Measurements from ENCODE around the gene LRRC40.
A peak's percentile ranks its signal among the peaks of the same experiment; 100 is the strongest.

Gene LRRC40
- long read RNA-seq, transcript LRRC40-201 (15 exons, 2,884 nt) = major isoform, 222 of 268 reads
- long read RNA-seq, partial matches to known transcripts = 9 of 268 reads
- long read RNA-seq, other reads (novel, unspliced or antisense) = 37 of 268 reads

GRCh38 chr1:70205434-70206118 is at the start of gene LRRC40:
TSS of gene LRRC40 (minus strand) at chr1:70205579. CDS start at chr1:70205540, 39 bp downstream.
- Histone ChIP-seq H3K27ac (replicated peaks) (peak within 1 kb of the TSS; percentile 90), H3K4me3 (replicated peaks; ENCODE audit: insufficient read depth, low read length) (peak within 1 kb of the TSS; percentile 80), H3K27me3 (ENCODE audit: insufficient read depth, poor library complexity, severe bottlenecking) (no peaks in the 10 kb centered on the region)
- peak; percentile 86; the same call in 1 of the 2 replicates for TF ChIP-seq POLR2AphosphoS5 (IDR thresholded peaks at IDR 0.05; ENCODE audit: low read depth)
- no peak for TF ChIP-seq CTCF (IDR thresholded peaks at IDR 0.05; ENCODE audit: insufficient read depth, low read length)
- TF ChIP-seq GABPA (IDR thresholded peaks at IDR 0.05; ENCODE audit: low read depth) = no peak
- no peak for TF ChIP-seq REST (IDR thresholded peaks at IDR 0.05; ENCODE audit: insufficient replicate concordance, low read depth)
- peak; percentile 81 to 95 for DNase-seq (ENCODE audit: low read depth in 1 of 2, low spot score in 1 of 2)

- TF ChIP-seq POLR2AphosphoS5 (IDR thresholded peaks at IDR 0.05; ENCODE audit: low read depth) (no peak), REST (IDR thresholded peaks at IDR 0.05; ENCODE audit: insufficient replicate concordance, low read depth) (no peak), CTCF (IDR thresholded peaks at IDR 0.05; ENCODE audit: insufficient read depth, low read length) (no peak), GABPA (IDR thresholded peaks at IDR 0.05; ENCODE audit: low read depth) (no peak), SPI1 (IDR thresholded peaks at IDR 0.05; ENCODE audit: borderline replicate concordance, low read depth) (no peak)
- no peaks in the 10 kb centered on the region for H3K27me3 ChIP-seq (ENCODE audit: insufficient read depth, poor library complexity, severe bottlenecking)
- no peak overlapping the region for H3K4me3 ChIP-seq (replicated peaks; ENCODE audit: insufficient read depth, low read length)
- H3K27ac ChIP-seq (replicated peaks) = no peak overlapping the region
- no peak for DNase-seq (ENCODE audit: low read depth in 1 of 2, low spot score in 1 of 2)
Observed at GRCh38 chr1:70248729-70249128, 43.4 kb upstream of the LRRC40 start.

- Histone ChIP-seq H3K27ac (replicated peaks) (no peak overlapping the region), H3K4me3 (replicated peaks; ENCODE audit: insufficient read depth, low read length) (no peak overlapping the region), H3K27me3 (ENCODE audit: insufficient read depth, poor library complexity, severe bottlenecking) (no peaks in the 10 kb centered on the region)
- no peak for DNase-seq (ENCODE audit: low read depth in 1 of 2, low spot score in 1 of 2)
- no peak for TF ChIP-seq GABPA (IDR thresholded peaks at IDR 0.05; ENCODE audit: low read depth)
- no peak for TF ChIP-seq SPI1 (IDR thresholded peaks at IDR 0.05; ENCODE audit: borderline replicate concordance, low read depth)
- no peak for TF ChIP-seq POLR2AphosphoS5 (IDR thresholded peaks at IDR 0.05; ENCODE audit: low read depth)
Observed at GRCh38 chr1:70247768-70248167, 42.4 kb upstream of the LRRC40 start.

GRCh38 chr1:70247122-70247521 is 41.7 kb upstream of the LRRC40 start:
- TF ChIP-seq SPI1 (IDR thresholded peaks at IDR 0.05; ENCODE audit: borderline replicate concordance, low read depth) (no peak), CTCF (IDR thresholded peaks at IDR 0.05; ENCODE audit: insufficient read depth, low read length) (no peak), POLR2AphosphoS5 (IDR thresholded peaks at IDR 0.05; ENCODE audit: low read depth) (no peak), REST (IDR thresholded peaks at IDR 0.05; ENCODE audit: insufficient replicate concordance, low read depth) (no peak), GABPA (IDR thresholded peaks at IDR 0.05; ENCODE audit: low read depth) (no peak)
- no peak overlapping the region for H3K4me3 ChIP-seq (replicated peaks; ENCODE audit: insufficient read depth, low read length)
- DNase-seq (ENCODE audit: low read depth in 1 of 2, low spot score in 1 of 2) = no peak
- H3K27ac ChIP-seq (replicated peaks) = no peak overlapping the region
- no peaks in the 10 kb centered on the region for H3K27me3 ChIP-seq (ENCODE audit: insufficient read depth, poor library complexity, severe bottlenecking)

Measured in HL-60 (cell line).